ENCODE measurements around the gene SRSF10. TPM values are rescaled to one million over a fixed set of nuclear protein-coding genes. Genes with fewer than 3 reads are reported as not detected.

SRSF10 gene
- total RNA-seq, 2 experiments from 2014 or later: 223 to 228 TPM

- ATAC-seq: peak; percentile 93
- H3K4me3 Mint-ChIP-seq: no peak overlapping the region
- CTCF ChIA-PET: interaction anchor here (0.6 to 4.0 kb wide), 43 partner anchors 8 to 279 kb away, joined by 3 to 131 read pairs (median 6); partner anchors contain the start of genes FUCA1, GALE, HMGCL and LYPLA2
Observed at GRCh38 chr1:23916209-23917131, 63.7 kb downstream of the SRSF10 start.

DNA sequence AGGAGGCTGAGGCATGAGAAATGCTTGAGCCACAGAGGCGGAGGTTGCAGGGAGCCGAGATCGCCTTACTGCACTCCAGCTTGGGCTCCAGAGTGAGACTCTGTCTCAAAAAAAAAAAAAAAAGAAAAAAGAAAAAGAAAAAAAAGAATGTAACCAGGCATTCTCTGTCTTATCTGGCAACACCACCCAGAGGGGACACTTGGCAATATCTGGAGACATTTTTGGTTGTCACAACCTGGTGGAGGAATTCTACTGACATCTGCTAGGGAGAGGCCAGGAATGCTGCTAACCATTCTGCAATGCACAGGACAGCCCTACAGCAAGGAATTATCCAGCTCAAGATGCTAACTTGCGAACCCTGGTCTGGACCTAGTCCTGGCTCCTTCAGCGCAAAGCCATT is 64.7 kb downstream of the SRSF10 start:
- Mint-ChIP-seq H3K27me3 (ENCODE audit: low read depth) (no peaks in the 10 kb centered on the region), H3K36me3 (ENCODE audit: low read depth) (peaks cover 6% of the 10 kb centered on the region), H3K9me3 (ENCODE audit: insufficient read depth) (no peaks in the 10 kb centered on the region), H3K4me1 (ENCODE audit: low read depth) (peaks cover 59% of the 10 kb centered on the region), H3K27ac (no peak overlapping the region), H3K4me3 (no peak overlapping the region)
- ChIA-PET CTCF (interaction anchor here (0.8 to 4.0 kb wide), 11 partner anchors 13 to 145 kb away, joined by 3 to 131 read pairs (median 9); partner anchors contain the start of genes GALE, LYPLA2 and PITHD1), POLR2A (interaction anchor here (1.4 kb wide), 1 partner anchor 114 kb away, joined by 3 read pairs; no protein-coding TSS in a partner anchor)
- ATAC-seq: no peak
- no peak for DNase-seq

More at GRCh38 chr1:23916209-23917131, 63.7 kb downstream of the SRSF10 start:
- no peaks in the 10 kb centered on the region for H3K9me3 Mint-ChIP-seq (ENCODE audit: insufficient read depth)
- H3K27ac Mint-ChIP-seq: peak overlapping the region; percentile 5
- peak; percentile 84 for DNase-seq
- POLR2A ChIA-PET: interaction anchor here (0.8 to 1.4 kb wide), 2 partner anchors 99 to 115 kb away, joined by 3 to 4 read pairs; no protein-coding TSS in a partner anchor
- H3K36me3 Mint-ChIP-seq (ENCODE audit: low read depth): no peaks in the 10 kb centered on the region
- H3K27me3 Mint-ChIP-seq (ENCODE audit: low read depth): no peaks in the 10 kb centered on the region
- H3K4me1 Mint-ChIP-seq (ENCODE audit: low read depth): peaks cover 49% of the 10 kb centered on the region

GRCh38 chr1:23914921-23915320 is 65.2 kb downstream of the SRSF10 start:
- Mint-ChIP-seq H3K27ac (peak overlapping the region; percentile 30), H3K4me1 (ENCODE audit: low read depth) (peaks cover 64% of the 10 kb centered on the region)
- POLR2A ChIA-PET: no interaction called here

More at GRCh38 chr1:23914921-23915320, 65.2 kb downstream of the SRSF10 start:
- no peak for DNase-seq
- no peak for ATAC-seq
- CTCF ChIA-PET: interaction anchor here (0.8 to 4.0 kb wide), 7 partner anchors 44 to 144 kb away, joined by 3 to 131 read pairs (median 23); partner anchors contain the start of genes GALE, LYPLA2 and PITHD1
- peaks cover 9% of the 10 kb centered on the region for H3K36me3 Mint-ChIP-seq (ENCODE audit: low read depth)
- no peak overlapping the region for H3K4me3 Mint-ChIP-seq
- no peaks in the 10 kb centered on the region for H3K27me3 Mint-ChIP-seq (ENCODE audit: low read depth)
- H3K9me3 Mint-ChIP-seq (ENCODE audit: insufficient read depth): no peaks in the 10 kb centered on the region

Small RNA genes within 50 kb of the gene (microRNA-seq; reads per million reads assigned to microRNA genes)
- gene MIR378F: not detected

Other genes starting within 250 kb of the SRSF10 start
- gene ELOA, start 236.9 kb downstream of the SRSF10 start, total RNA-seq: 10 to 100 TPM; 29.2 to 31.0 TPM
- gene PITHD1, start 201.9 kb downstream of the SRSF10 start, total RNA-seq: 10 to 100 TPM; 62.3 to 67.9 TPM
- gene LYPLA2, start 189.2 kb downstream of the SRSF10 start, total RNA-seq: 10 to 100 TPM; 84.2 to 88.2 TPM
- gene GALE, start 179.6 kb downstream of the SRSF10 start, total RNA-seq: 10 to 100 TPM; 27.6 to 31.9 TPM
- 10 to 100 TPM; 24.9 to 27.1 TPM for gene HMGCL, start 154.9 kb downstream of the SRSF10 start, total RNA-seq
- gene FUCA1, start 112.0 kb downstream of the SRSF10 start, total RNA-seq: 1 to 10 TPM; 7.1 to 7.3 TPM
- gene CNR2, start 67.0 kb downstream of the SRSF10 start, total RNA-seq: 1 to 10 TPM; 3.4 to 3.7 TPM
- gene PNRC2, start 20.5 kb downstream of the SRSF10 start, total RNA-seq: 100 to 1,000 TPM; 129 to 134 TPM
- not detected for gene MYOM3, start 131.8 kb upstream of the SRSF10 start, total RNA-seq
- gene IL22RA1, start 162.8 kb upstream of the SRSF10 start, total RNA-seq: not detected
- 1 to 10 TPM; 2.6 to 4.0 TPM for gene IFNLR1, start 207.0 kb upstream of the SRSF10 start, total RNA-seq

Data from activated CD8-positive, alpha-beta T cell treated with anti-CD3 and anti-CD28 coated beads, Interleukin-2, amount 10 ng/mL, durations not matched to agents 7 days and 5 days (primary cell).